Cardiac muscle cell (in vitro differentiated cells and primary cell): ENCODE results near the gene COL5A2. TPM values are rescaled to one million over a fixed set of nuclear protein-coding genes. Genes with fewer than 3 reads are reported as not detected.

Experiments used
- DNase-seq, 2 donors: peaks; one replicate each; pipeline versions ENCODE4 v3.0.0 to v3.0.0-alpha.2; 2010 to 2017; ENCODE audit warnings: low read depth in 1 of 2, low spot score in 1 of 2
- H3K27ac ChIP-seq: fragments of 200-600 bp; sonication (generic); 2 replicates; pipeline ENCODE4 v1.5.1; 2016
- H3K27me3 ChIP-seq: fragments of 200-600 bp; sonication (generic); 2 replicates; pipeline ENCODE4 v1.6.0; 2016; ENCODE audit warnings: control low read depth
- H3K36me3 ChIP-seq: fragments of 200-600 bp; sonication (generic); 2 replicates; pipeline ENCODE4 v1.5.1; 2016; ENCODE audit warnings: control low read depth
- H3K4me1 ChIP-seq: fragments of 200-600 bp; sonication (generic); 2 replicates; pipeline ENCODE4 v1.8.1; 2017; ENCODE audit warnings: low read depth, mild to moderate bottlenecking, mixed run types
- H3K4me3 ChIP-seq: fragments of 200-600 bp; sonication (generic); 2 replicates; pipeline ENCODE4 v1.5.1; 2016; ENCODE audit warnings: mild to moderate bottlenecking
- H3K9me3 ChIP-seq: fragments of 200-600 bp; sonication (generic); 2 replicates; pipeline ENCODE4 v1.5.1; 2017; ENCODE audit warnings: low read depth, mild to moderate bottlenecking, control low read depth
- CTCF ChIP-seq: IDR thresholded peaks from 2 replicates; pipeline ENCODE4 v1.5.1; 2012; ENCODE audit warnings: low read depth, mild to moderate bottlenecking, low read length
- polyA plus RNA-seq: library from polyadenylated mRNA; unstranded; fragments of >200 nt; fragmentation: Nextera tagmentation; extraction: Ambion mirVana; gene quantifications from 2 replicates; pipeline ENCODE4 v1.2.1, GENCODE V29; 2016
- total RNA-seq: library from RNA; depleted of rRNA; stranded (reverse); fragments of >200 nt; gene quantifications from 2 replicates; pipeline ENCODE4 v1.2.3, GENCODE V29; 2016

COL5A2 gene
- total and polyA plus RNA-seq, 2 experiments from 2014 or later = 15.0 to 59.8 TPM

GRCh38 chr2:189129971-189130370, 49.6 kb downstream of the COL5A2 start:
- peak in 1 of 2 donors; percentile 78 for DNase-seq

GRCh38 chr2:189128970-189129369, 50.6 kb downstream of the COL5A2 start:
- Histone ChIP-seq H3K27ac (no peak overlapping the region), H3K36me3 (no peaks in the 10 kb centered on the region), H3K4me1 (no peaks in the 10 kb centered on the region), H3K9me3 (no peaks in the 10 kb centered on the region), H3K4me3 (no peak overlapping the region), H3K27me3 (no peaks in the 10 kb centered on the region)
- peak in 1 of 2 donors; percentile 40 for DNase-seq
- TF ChIP-seq CTCF = no peak

More at GRCh38 chr2:189129971-189130370, 49.6 kb downstream of the COL5A2 start:
- Histone ChIP-seq H3K9me3 (no peaks in the 10 kb centered on the region), H3K4me1 (no peaks in the 10 kb centered on the region), H3K27ac (no peak overlapping the region), H3K27me3 (no peaks in the 10 kb centered on the region), H3K4me3 (no peak overlapping the region), H3K36me3 (no peaks in the 10 kb centered on the region)
- no peak for TF ChIP-seq CTCF

- no peak for DNase-seq
- Histone ChIP-seq H3K36me3 (no peaks in the 10 kb centered on the region), H3K4me1 (no peaks in the 10 kb centered on the region), H3K27ac (no peak overlapping the region), H3K4me3 (no peak overlapping the region), H3K9me3 (no peaks in the 10 kb centered on the region), H3K27me3 (no peaks in the 10 kb centered on the region)
- TF ChIP-seq CTCF = no peak
Observed at GRCh38 chr2:189127756-189128155, 51.8 kb downstream of the COL5A2 start.

GRCh38 chr2:189125195-189125594, 54.4 kb downstream of the COL5A2 start:
- TF ChIP-seq CTCF = no peak
- H3K27ac ChIP-seq = no peak overlapping the region
- H3K9me3 ChIP-seq = no peaks in the 10 kb centered on the region
- no peak for DNase-seq
- H3K36me3 ChIP-seq = no peaks in the 10 kb centered on the region
- H3K27me3 ChIP-seq = no peaks in the 10 kb centered on the region
- no peaks in the 10 kb centered on the region for H3K4me1 ChIP-seq
- no peak overlapping the region for H3K4me3 ChIP-seq

- Histone ChIP-seq H3K36me3 (no peaks in the 10 kb centered on the region), H3K4me3 (no peak overlapping the region), H3K4me1 (no peaks in the 10 kb centered on the region), H3K27ac (no peak overlapping the region), H3K27me3 (no peaks in the 10 kb centered on the region), H3K9me3 (no peaks in the 10 kb centered on the region)
- DNase-seq = no peak
- no peak for TF ChIP-seq CTCF
Observed at GRCh38 chr2:189124175-189124574, 55.4 kb downstream of the COL5A2 start.

- Histone ChIP-seq H3K9me3 (no peaks in the 10 kb centered on the region), H3K36me3 (no peaks in the 10 kb centered on the region), H3K27ac (no peak overlapping the region), H3K4me3 (no peak overlapping the region), H3K4me1 (no peaks in the 10 kb centered on the region), H3K27me3 (no peaks in the 10 kb centered on the region)
- DNase-seq = no peak
- TF ChIP-seq CTCF = no peak
Observed at GRCh38 chr2:189118386-189118785, 61.2 kb downstream of the COL5A2 start.
